GM19397 (cell line): ENCODE data around the gene LYPD3.
"Not testable (repeated sequence)": the region's sequence is repeated elsewhere in the genome, so short reads cannot be mapped to it uniquely, and the experiment has no call there.

Experiments
- ATAC-seq: cut with Tn5 transposase; IDR thresholded peaks from one replicate; pipeline ENCODE4 v1.9.1; 2021; ENCODE audit warnings: mild to moderate bottlenecking, moderate library complexity; ENCODE audit not compliant: unreplicated experiment

LYPD3 gene

GRCh38 chr19:43462785-43463380 lies 2.5 kb downstream of the LYPD3 start:
- ATAC-seq: no peak

- ATAC-seq: no peak
These were observed 3.0 kb downstream of the LYPD3 start for GRCh38 chr19:43462383-43462782.

GRCh38 chr19:43461303-43461702 lies 4.1 kb downstream of the LYPD3 start:
- ATAC-seq: no peak

GRCh38 chr19:43460362-43461016 lies 4.9 kb downstream of the LYPD3 start:
- ATAC-seq: no peak

GRCh38 chr19:43457809-43458208 lies 7.6 kb downstream of the LYPD3 start:
- no peak for ATAC-seq

- ATAC-seq: no peak
These were observed 9.9 kb downstream of the LYPD3 start for GRCh38 chr19:43455321-43456113.

GRCh38 chr19:43454031-43454430 lies 11.4 kb downstream of the LYPD3 start:
- no peak for ATAC-seq

- no peak for ATAC-seq
These were observed 12.8 kb downstream of the LYPD3 start for GRCh38 chr19:43452582-43452981.

GRCh38 chr19:43450545-43450997 lies 14.8 kb downstream of the LYPD3 start:
- no peak for ATAC-seq

GRCh38 chr19:43447655-43448054 lies 17.8 kb downstream of the LYPD3 start:
- ATAC-seq: no peak

- no peak for ATAC-seq
These were observed 18.5 kb downstream of the LYPD3 start for GRCh38 chr19:43446746-43447489.

- ATAC-seq: no peak
These were observed 20.0 kb downstream of the LYPD3 start for GRCh38 chr19:43445426-43445825.

GRCh38 chr19:43444531-43445287 lies 20.7 kb downstream of the LYPD3 start:
- no peak for ATAC-seq

GRCh38 chr19:43444091-43444490 lies 21.3 kb downstream of the LYPD3 start:
- not testable (repeated sequence) for ATAC-seq

GRCh38 chr19:43441716-43442115 lies 23.7 kb downstream of the LYPD3 start:
- no peak for ATAC-seq

- ATAC-seq: no peak
These were observed 25.7 kb downstream of the LYPD3 start for GRCh38 chr19:43439709-43440063.

- ATAC-seq: no peak
These were observed 26.2 kb downstream of the LYPD3 start for GRCh38 chr19:43439032-43439708.

- no peak for ATAC-seq
These were observed 26.9 kb downstream of the LYPD3 start for GRCh38 chr19:43438291-43439031.

GRCh38 chr19:43437712-43438111 lies 27.7 kb downstream of the LYPD3 start:
- no peak for ATAC-seq
